ENCODE data around the gene EIF3K.
A peak's percentile ranks its signal among the peaks of the same experiment; 100 is the strongest.

EIF3K gene

GRCh38 chr19:38665219-38665931 is 46.4 kb downstream of the EIF3K start:
- Histone ChIP-seq H3K9ac (ENCODE audit: low read length in 5 of 5) (peak overlapping the region; percentile 31 to 63 (median 59)), H3K4me3 (ENCODE audit: low read depth in 1 of 5, low read length in 5 of 5) (peak overlapping the region; percentile 2 to 45 (median 22)), H3K9me3 (ENCODE audit: control insufficient read depth in 5 of 5, low read length in 5 of 5) (no peaks in the 10 kb centered on the region), H3K4me1 (ENCODE audit: control insufficient read depth in 5 of 5, insufficient read depth in 5 of 5, low read length in 5 of 5) (peaks cover 23 to 96% (median 90%) of the 10 kb centered on the region in 5 donors), H3K36me3 (ENCODE audit: control insufficient read depth in 5 of 5, insufficient read depth in 5 of 5, low read length in 5 of 5) (peaks cover 0 to 10% (median 2%) of the 10 kb centered on the region in 5 donors), H3K27me3 (ENCODE audit: control insufficient read depth in 5 of 5, insufficient read depth in 4 of 5, low read length in 5 of 5) (no peaks in the 10 kb centered on the region), H3K27ac (ENCODE audit: low read depth, low read length) (peak overlapping the region; percentile 87)

GRCh38 chr19:38665950-38666662 is 47.1 kb downstream of the EIF3K start:
- H3K4me3 ChIP-seq (ENCODE audit: low read depth in 1 of 5, low read length in 5 of 5), result peak overlapping the region in 2 of 5 donors; percentile 22 to 34
- H3K9ac ChIP-seq (ENCODE audit: low read length in 5 of 5), result peak overlapping the region in 4 of 5 donors; percentile 38 to 81 (median 61)
- no peaks in the 10 kb centered on the region for H3K27me3 ChIP-seq (ENCODE audit: control insufficient read depth in 5 of 5, insufficient read depth in 4 of 5, low read length in 5 of 5)
- H3K9me3 ChIP-seq (ENCODE audit: control insufficient read depth in 5 of 5, low read length in 5 of 5), result no peaks in the 10 kb centered on the region
- H3K36me3 ChIP-seq (ENCODE audit: control insufficient read depth in 5 of 5, insufficient read depth in 5 of 5, low read length in 5 of 5), result peaks cover 0 to 6% (median 2%) of the 10 kb centered on the region in 5 donors
- H3K27ac ChIP-seq (ENCODE audit: low read depth, low read length), result peak overlapping the region; percentile 87
- peaks cover 21 to 95% (median 87%) of the 10 kb centered on the region in 5 donors for H3K4me1 ChIP-seq (ENCODE audit: control insufficient read depth in 5 of 5, insufficient read depth in 5 of 5, low read length in 5 of 5)

- no peaks in the 10 kb centered on the region for H3K27me3 ChIP-seq (ENCODE audit: control insufficient read depth in 5 of 5, insufficient read depth in 4 of 5, low read length in 5 of 5)
- H3K36me3 ChIP-seq (ENCODE audit: control insufficient read depth in 5 of 5, insufficient read depth in 5 of 5, low read length in 5 of 5), result peaks cover 0 to 5% (median 2%) of the 10 kb centered on the region in 5 donors
- no peak overlapping the region for H3K4me3 ChIP-seq (ENCODE audit: low read depth in 1 of 5, low read length in 5 of 5)
- peaks cover 20 to 96% (median 88%) of the 10 kb centered on the region in 5 donors for H3K4me1 ChIP-seq (ENCODE audit: control insufficient read depth in 5 of 5, insufficient read depth in 5 of 5, low read length in 5 of 5)
- peak overlapping the region in 3 of 5 donors; percentile 48 to 81 (median 63) for H3K9ac ChIP-seq (ENCODE audit: low read length in 5 of 5)
- no peaks in the 10 kb centered on the region for H3K9me3 ChIP-seq (ENCODE audit: control insufficient read depth in 5 of 5, low read length in 5 of 5)
- peak overlapping the region; percentile 87 for H3K27ac ChIP-seq (ENCODE audit: low read depth, low read length)
Measured at GRCh38 chr19:38666663-38667511, 47.9 kb downstream of the EIF3K start.

- peaks cover 20 to 90% (median 80%) of the 10 kb centered on the region in 5 donors for H3K4me1 ChIP-seq (ENCODE audit: control insufficient read depth in 5 of 5, insufficient read depth in 5 of 5, low read length in 5 of 5)
- peak overlapping the region in 4 of 5 donors; percentile 3 to 81 (median 28) for H3K9ac ChIP-seq (ENCODE audit: low read length in 5 of 5)
- H3K27me3 ChIP-seq (ENCODE audit: control insufficient read depth in 5 of 5, insufficient read depth in 4 of 5, low read length in 5 of 5), result no peaks in the 10 kb centered on the region
- peaks cover 0 to 5% (median 2%) of the 10 kb centered on the region in 5 donors for H3K36me3 ChIP-seq (ENCODE audit: control insufficient read depth in 5 of 5, insufficient read depth in 5 of 5, low read length in 5 of 5)
- no peaks in the 10 kb centered on the region for H3K9me3 ChIP-seq (ENCODE audit: control insufficient read depth in 5 of 5, low read length in 5 of 5)
- no peak overlapping the region for H3K4me3 ChIP-seq (ENCODE audit: low read depth in 1 of 5, low read length in 5 of 5)
- peak overlapping the region; percentile 87 for H3K27ac ChIP-seq (ENCODE audit: low read depth, low read length)
Measured at GRCh38 chr19:38667661-38668171, 48.7 kb downstream of the EIF3K start.

GRCh38 chr19:38669552-38669951 is 50.6 kb downstream of the EIF3K start:
- Histone ChIP-seq H3K9ac (ENCODE audit: low read length in 5 of 5) (peak overlapping the region in 1 of 5 donors; percentile 56), H3K9me3 (ENCODE audit: control insufficient read depth in 5 of 5, low read length in 5 of 5) (no peaks in the 10 kb centered on the region), H3K36me3 (ENCODE audit: control insufficient read depth in 5 of 5, insufficient read depth in 5 of 5, low read length in 5 of 5) (peaks cover 0 to 5% (median 2%) of the 10 kb centered on the region in 5 donors), H3K4me1 (ENCODE audit: control insufficient read depth in 5 of 5, insufficient read depth in 5 of 5, low read length in 5 of 5) (peaks cover 18 to 80% (median 69%) of the 10 kb centered on the region in 5 donors), H3K27me3 (ENCODE audit: control insufficient read depth in 5 of 5, insufficient read depth in 4 of 5, low read length in 5 of 5) (no peaks in the 10 kb centered on the region), H3K27ac (ENCODE audit: low read depth, low read length) (peak overlapping the region; percentile 19), H3K4me3 (ENCODE audit: low read depth in 1 of 5, low read length in 5 of 5) (no peak overlapping the region)

GRCh38 chr19:38670921-38671398 is 52.0 kb downstream of the EIF3K start:
- H3K9ac ChIP-seq (ENCODE audit: low read length in 5 of 5), result no peak overlapping the region
- no peaks in the 10 kb centered on the region for H3K27me3 ChIP-seq (ENCODE audit: control insufficient read depth in 5 of 5, insufficient read depth in 4 of 5, low read length in 5 of 5)

GRCh38 chr19:38671654-38672053 is 52.7 kb downstream of the EIF3K start:
- Histone ChIP-seq H3K4me3 (ENCODE audit: low read depth in 1 of 5, low read length in 5 of 5) (no peak overlapping the region), H3K9ac (ENCODE audit: low read length in 5 of 5) (no peak overlapping the region), H3K27ac (ENCODE audit: low read depth, low read length) (peak overlapping the region; percentile 19), H3K4me1 (ENCODE audit: control insufficient read depth in 5 of 5, insufficient read depth in 5 of 5, low read length in 5 of 5) (peaks cover 5 to 80% (median 67%) of the 10 kb centered on the region in 5 donors), H3K9me3 (ENCODE audit: control insufficient read depth in 5 of 5, low read length in 5 of 5) (no peaks in the 10 kb centered on the region), H3K36me3 (ENCODE audit: control insufficient read depth in 5 of 5, insufficient read depth in 5 of 5, low read length in 5 of 5) (peaks cover 0 to 5% (median 2%) of the 10 kb centered on the region in 5 donors), H3K27me3 (ENCODE audit: control insufficient read depth in 5 of 5, insufficient read depth in 4 of 5, low read length in 5 of 5) (no peaks in the 10 kb centered on the region)

More at GRCh38 chr19:38670921-38671398, 52.0 kb downstream of the EIF3K start:
- H3K27ac ChIP-seq (ENCODE audit: low read depth, low read length), result peak overlapping the region; percentile 19
- H3K4me1 ChIP-seq (ENCODE audit: control insufficient read depth in 5 of 5, insufficient read depth in 5 of 5, low read length in 5 of 5), result peaks cover 8 to 80% (median 67%) of the 10 kb centered on the region in 5 donors
- H3K36me3 ChIP-seq (ENCODE audit: control insufficient read depth in 5 of 5, insufficient read depth in 5 of 5, low read length in 5 of 5), result peaks cover 0 to 5% (median 2%) of the 10 kb centered on the region in 5 donors
- H3K4me3 ChIP-seq (ENCODE audit: low read depth in 1 of 5, low read length in 5 of 5), result no peak overlapping the region
- no peaks in the 10 kb centered on the region for H3K9me3 ChIP-seq (ENCODE audit: control insufficient read depth in 5 of 5, low read length in 5 of 5)

GRCh38 chr19:38673030-38673429 is 54.0 kb downstream of the EIF3K start:
- H3K36me3 ChIP-seq (ENCODE audit: control insufficient read depth in 5 of 5, insufficient read depth in 5 of 5, low read length in 5 of 5), result peaks cover 0 to 12% (median 2%) of the 10 kb centered on the region in 5 donors
- H3K27ac ChIP-seq (ENCODE audit: low read depth, low read length), result no peak overlapping the region
- H3K9me3 ChIP-seq (ENCODE audit: control insufficient read depth in 5 of 5, low read length in 5 of 5), result no peaks in the 10 kb centered on the region
- H3K27me3 ChIP-seq (ENCODE audit: control insufficient read depth in 5 of 5, insufficient read depth in 4 of 5, low read length in 5 of 5), result no peaks in the 10 kb centered on the region
- H3K4me3 ChIP-seq (ENCODE audit: low read depth in 1 of 5, low read length in 5 of 5), result no peak overlapping the region
- H3K4me1 ChIP-seq (ENCODE audit: control insufficient read depth in 5 of 5, insufficient read depth in 5 of 5, low read length in 5 of 5), result peaks cover 5 to 78% (median 60%) of the 10 kb centered on the region in 5 donors
- no peak overlapping the region for H3K9ac ChIP-seq (ENCODE audit: low read length in 5 of 5)

Data from subcutaneous abdominal adipose tissue (tissue), 5 donors.